Jurkat, Clone E6-1 (cell line): ENCODE results near the gene CACNA2D1.
"Not testable (repeated sequence)": the region's sequence is repeated elsewhere in the genome, so short reads cannot be mapped to it uniquely, and the experiment has no call there.

ENCODE experiments used
- DNase-seq: peaks from one replicate; pipeline ENCODE4 v3.0.0-alpha.2; 2011; ENCODE audit warnings: low read depth, low spot score
- H3K4me3 ChIP-seq: 2 replicates; pipeline ENCODE4 v1.5.1; 2011; ENCODE audit warnings: mild to moderate bottlenecking, low read length, control low read depth, moderate library complexity

Gene CACNA2D1

GRCh38 chr7:82039621-82040020, 404.0 kb downstream of the CACNA2D1 start:
- no peak for DNase-seq
- H3K4me3 ChIP-seq = no peak overlapping the region

GRCh38 chr7:82036146-82036886, 407.3 kb downstream of the CACNA2D1 start:
- DNase-seq = no peak
- no peak overlapping the region for H3K4me3 ChIP-seq

GRCh38 chr7:82035456-82035855, 408.1 kb downstream of the CACNA2D1 start:
- no peak overlapping the region for H3K4me3 ChIP-seq
- DNase-seq = no peak

GRCh38 chr7:82032901-82033300, 410.7 kb downstream of the CACNA2D1 start:
- DNase-seq = no peak
- H3K4me3 ChIP-seq = no peak overlapping the region

GRCh38 chr7:82029236-82029913, 414.2 kb downstream of the CACNA2D1 start:
- H3K4me3 ChIP-seq = no peak overlapping the region
- no peak for DNase-seq

- DNase-seq = no peak
Observed at GRCh38 chr7:82028097-82028496, 415.5 kb downstream of the CACNA2D1 start.

GRCh38 chr7:82021713-82022112, 421.9 kb downstream of the CACNA2D1 start:
- no peak for DNase-seq
- no peak overlapping the region for H3K4me3 ChIP-seq

More at GRCh38 chr7:82028097-82028496, 415.5 kb downstream of the CACNA2D1 start:
- H3K4me3 ChIP-seq = no peak overlapping the region

- no peak for DNase-seq
- no peak overlapping the region for H3K4me3 ChIP-seq
Observed at GRCh38 chr7:82021036-82021435, 422.5 kb downstream of the CACNA2D1 start.

GRCh38 chr7:82019551-82020475, 423.8 kb downstream of the CACNA2D1 start:
- H3K4me3 ChIP-seq = no peak overlapping the region
- DNase-seq = no peak

- no peak for DNase-seq
- H3K4me3 ChIP-seq = no peak overlapping the region
Observed at GRCh38 chr7:82018226-82018625, 425.4 kb downstream of the CACNA2D1 start.

- peak; percentile 2 for DNase-seq
Observed at GRCh38 chr7:82017334-82017943, 426.1 kb downstream of the CACNA2D1 start.

GRCh38 chr7:82015751-82016150, 427.8 kb downstream of the CACNA2D1 start:
- no peak for DNase-seq

More at GRCh38 chr7:82017334-82017943, 426.1 kb downstream of the CACNA2D1 start:
- no peak overlapping the region for H3K4me3 ChIP-seq

GRCh38 chr7:82014574-82014973, 429.0 kb downstream of the CACNA2D1 start:
- DNase-seq, H3K4me3 ChIP-seq: not testable (repeated sequence)

More at GRCh38 chr7:82015751-82016150, 427.8 kb downstream of the CACNA2D1 start:
- H3K4me3 ChIP-seq = no peak overlapping the region

GRCh38 chr7:82012453-82012852, 431.1 kb downstream of the CACNA2D1 start:
- H3K4me3 ChIP-seq = no peak overlapping the region
- DNase-seq = no peak

- no peak for DNase-seq
- H3K4me3 ChIP-seq = no peak overlapping the region
Observed at GRCh38 chr7:82010416-82010815, 433.2 kb downstream of the CACNA2D1 start.

- DNase-seq = no peak
- H3K4me3 ChIP-seq = no peak overlapping the region
Observed at GRCh38 chr7:82007315-82007714, 436.3 kb downstream of the CACNA2D1 start.

- DNase-seq = no peak
- H3K4me3 ChIP-seq = no peak overlapping the region
Observed at GRCh38 chr7:82005056-82005455, 438.5 kb downstream of the CACNA2D1 start.

- H3K4me3 ChIP-seq = no peak overlapping the region
- DNase-seq = no peak
Observed at GRCh38 chr7:81993186-81993585, 450.4 kb downstream of the CACNA2D1 start.

- DNase-seq = no peak
- H3K4me3 ChIP-seq = no peak overlapping the region
Observed at GRCh38 chr7:81990395-81990794, 453.2 kb downstream of the CACNA2D1 start.
